Transverse colon (tissue), 4 donors: ENCODE results near the gene GNAQ. TPM values are rescaled to one million over a fixed set of nuclear protein-coding genes. Genes with fewer than 3 reads are reported as not detected.

Experiments used
- DNase-seq: peaks from one replicate; pipeline ENCODE4 v3.0.0-alpha.2; 2019
- H3K27ac ChIP-seq, 4 donors: fragments of 200-600 bp; sonication (generic); 2 replicates each; pipeline ENCODE4 v1.5.1; 2016 to 2018; ENCODE audit warnings: inconsistent platforms in 4 of 4
- H3K27me3 ChIP-seq: fragments of 200-600 bp; sonication (generic); 2 replicates; pipeline ENCODE4 v1.5.1; 2017; ENCODE audit warnings: inconsistent platforms
- H3K36me3 ChIP-seq, 4 donors: fragments of 200-600 bp; sonication (generic); 2 replicates each; pipeline ENCODE4 v1.5.1; 2017 to 2019; ENCODE audit warnings: inconsistent platforms in 4 of 4
- H3K4me1 ChIP-seq, 4 donors: fragments of 200-600 bp; sonication (generic); 2 replicates each; pipeline ENCODE4 v1.5.1; 2017 to 2020; ENCODE audit warnings: inconsistent platforms in 4 of 4
- H3K4me3 ChIP-seq, 4 donors: fragments of 200-600 bp; sonication (generic); 1 replicate in 1 of 4; 2 replicates in 3 of 4; pipeline versions ENCODE4 v1.5.1 to v1.6.1; 2017 to 2019; ENCODE audit warnings: inconsistent platforms in 4 of 4
- H3K9me3 ChIP-seq, 2 donors: fragments of 200-600 bp; sonication (generic); 2 replicates each; pipeline ENCODE4 v1.5.1; 2017 to 2019; ENCODE audit warnings: inconsistent platforms in 2 of 2
- EP300 ChIP-seq: sonication (generic); formaldehyde crosslinking; IDR thresholded peaks from one replicate; pipeline ENCODE4 v1.6.1; 2017; ENCODE audit warnings: antibody characterized with exemption, low read depth
- POLR2A ChIP-seq: fragments of 450-650 bp; IDR thresholded peaks from one replicate; pipeline ENCODE4 v1.6.1; 2016; ENCODE audit warnings: antibody characterized with exemption, mild to moderate bottlenecking, moderate library complexity
- POLR2AphosphoS5 ChIP-seq, 3 donors: sonication (generic); formaldehyde crosslinking; IDR thresholded peaks; one replicate each; pipeline ENCODE4 v1.6.1; 2016; ENCODE audit warnings: antibody characterized with exemption in 3 of 3
- WGBS, 2 donors: methylation state at CpG; one replicate each; pipeline ENCODE4 v1.1.5; 2018; ENCODE audit warnings: low coverage in 1 of 2; 5-methylcytosine and 5-hydroxymethylcytosine counted together
- in situ Hi-C, 4 donors: fragments of 200-750 bp; cut with MboI; loops; one replicate each; pipeline versions ENCODE4 v1.15.0 to v1.15.1; 2017; ENCODE audit warnings: low sequenced_read_pairs in 3 of 4, low pct_ligation_motif_present in 1 of 4, low pct_unique_long_range_greater_than_20kb in 1 of 4
- intact Hi-C: fragments of 100-400 bp; cut with DNase I; formaldehyde crosslinking; loops from one replicate; pipeline ENCODE4 v1.15.1; 2023; ENCODE audit warnings: low total_unique reads
- total RNA-seq, 4 donors: library from RNA; depleted of rRNA; stranded (reverse); fragments of >200 nt; gene quantifications; one replicate each; pipeline ENCODE4 v1.1.0, GENCODE V29; 2016
- TF ChIP-seq, protein P1 (sequence below), 5 experiments: fragments of 200-600 bp in 3 of 5; fragments of 450-650 bp in 2 of 5; sonication (generic) in 3 of 5; IDR thresholded peaks; 1 replicate in 2 of 5; 2 replicates in 3 of 5; pipeline ENCODE4 v1.5.1; 2016 to 2017; ENCODE audit warnings: antibody characterized with exemption in 5 of 5, inconsistent platforms in 3 of 5, mild to moderate bottlenecking in 2 of 5, moderate library complexity in 1 of 5

The GNAQ gene
- total RNA-seq, 4 donors from 2014 or later: 36.3 to 54.9 (median 47.1) TPM

DNA sequence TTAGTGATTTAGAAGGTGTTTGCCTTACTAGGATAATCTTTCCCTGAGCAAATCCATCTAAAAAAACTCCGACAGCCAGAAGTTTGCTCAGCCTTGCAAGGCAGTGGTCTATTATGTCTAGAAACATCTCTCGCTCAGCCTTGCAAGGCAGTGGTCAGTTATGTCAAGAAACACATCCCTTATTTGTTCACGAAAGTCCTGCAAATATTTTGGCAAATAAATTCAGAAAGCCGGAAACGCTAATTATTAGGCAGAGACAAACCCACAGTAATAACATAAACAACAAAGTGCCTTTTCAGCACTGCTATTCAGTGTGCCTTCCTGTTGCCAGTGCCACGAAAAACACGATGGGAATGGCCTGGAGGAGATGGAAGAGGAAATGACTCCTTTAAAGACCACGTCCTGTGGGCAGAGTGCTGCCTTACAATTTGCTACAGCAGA, 184.5 kb downstream of the GNAQ start:
- peak overlapping the region in 1 of 4 donors; percentile 74 for H3K27ac ChIP-seq
- TF ChIP-seq POLR2AphosphoS5 (IDR thresholded peaks at IDR 0.05): no peak
- no peak for TF ChIP-seq EP300
- no peak for TF ChIP-seq POLR2A
- TF ChIP-seq, protein P1, sequence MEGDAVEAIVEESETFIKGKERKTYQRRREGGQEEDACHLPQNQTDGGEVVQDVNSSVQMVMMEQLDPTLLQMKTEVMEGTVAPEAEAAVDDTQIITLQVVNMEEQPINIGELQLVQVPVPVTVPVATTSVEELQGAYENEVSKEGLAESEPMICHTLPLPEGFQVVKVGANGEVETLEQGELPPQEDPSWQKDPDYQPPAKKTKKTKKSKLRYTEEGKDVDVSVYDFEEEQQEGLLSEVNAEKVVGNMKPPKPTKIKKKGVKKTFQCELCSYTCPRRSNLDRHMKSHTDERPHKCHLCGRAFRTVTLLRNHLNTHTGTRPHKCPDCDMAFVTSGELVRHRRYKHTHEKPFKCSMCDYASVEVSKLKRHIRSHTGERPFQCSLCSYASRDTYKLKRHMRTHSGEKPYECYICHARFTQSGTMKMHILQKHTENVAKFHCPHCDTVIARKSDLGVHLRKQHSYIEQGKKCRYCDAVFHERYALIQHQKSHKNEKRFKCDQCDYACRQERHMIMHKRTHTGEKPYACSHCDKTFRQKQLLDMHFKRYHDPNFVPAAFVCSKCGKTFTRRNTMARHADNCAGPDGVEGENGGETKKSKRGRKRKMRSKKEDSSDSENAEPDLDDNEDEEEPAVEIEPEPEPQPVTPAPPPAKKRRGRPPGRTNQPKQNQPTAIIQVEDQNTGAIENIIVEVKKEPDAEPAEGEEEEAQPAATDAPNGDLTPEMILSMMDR (IDR thresholded peaks at IDR 0.05): no peak
- WGBS, 2 donors: 61 to 64% methylated on average over 6 to 8 of the region's 8 CpGs
- no peak overlapping the region for H3K4me3 ChIP-seq
- H3K36me3 ChIP-seq: no peaks in the 10 kb centered on the region
- intact Hi-C loops (loop anchor here (10.0 kb wide), 1 partner anchor 188 kb away; the partner anchor contains the start of gene GNAQ), in situ Hi-C loops (no loop called here)
- H3K9me3 ChIP-seq: no peaks in the 10 kb centered on the region
- no peak for DNase-seq
- H3K4me1 ChIP-seq: peaks cover 11 to 45% (median 11%) of the 10 kb centered on the region in 4 donors
- no peaks in the 10 kb centered on the region for H3K27me3 ChIP-seq

DNA sequence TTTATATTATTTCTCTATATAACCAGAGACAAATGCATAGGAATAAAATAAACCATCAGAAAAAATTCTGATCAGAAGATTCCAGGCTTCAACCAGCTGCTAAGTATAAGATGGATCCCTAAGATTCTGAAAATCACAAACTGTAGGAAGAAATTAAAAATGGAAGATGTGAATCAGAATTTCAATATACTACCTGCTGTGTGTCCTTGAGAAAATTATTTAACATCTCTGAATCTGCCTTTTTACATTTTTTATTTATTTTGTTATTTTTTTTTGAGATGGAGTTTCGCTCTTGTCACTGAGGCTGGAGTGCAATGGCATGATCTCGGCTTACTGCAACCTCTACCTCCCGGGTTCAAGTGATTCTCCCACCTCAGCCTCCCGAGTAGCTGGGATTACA, 187.2 kb downstream of the GNAQ start:
- in situ Hi-C loops: no loop called here
- intact Hi-C loops: loop anchor here (10.0 kb wide), 1 partner anchor 190 kb away; the partner anchor contains the start of gene GNAQ
- peaks cover 12 to 65% (median 18%) of the 10 kb centered on the region in 4 donors for H3K4me1 ChIP-seq

DNA sequence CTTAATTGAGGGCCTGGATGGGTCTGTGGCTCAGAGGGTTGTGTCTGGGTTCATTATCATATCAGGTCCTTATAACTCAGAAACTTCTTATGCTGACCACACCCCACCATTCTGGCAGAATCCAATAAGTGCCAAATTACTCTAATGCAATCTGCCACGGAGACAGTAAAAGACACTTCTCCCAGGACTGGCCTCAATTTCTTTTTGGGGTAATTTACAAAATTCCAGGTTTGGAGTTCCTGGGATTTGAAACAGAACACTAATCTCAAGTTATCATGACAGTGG, 187.8 kb downstream of the GNAQ start:
- DNase-seq: no peak
- Histone ChIP-seq H3K4me3 (no peak overlapping the region), H3K27ac (no peak overlapping the region), H3K9me3 (no peaks in the 10 kb centered on the region), H3K4me1 (peaks cover 18 to 69% (median 19%) of the 10 kb centered on the region in 4 donors), H3K27me3 (no peaks in the 10 kb centered on the region), H3K36me3 (no peaks in the 10 kb centered on the region)
- intact Hi-C loops (loop anchor here (10.0 kb wide), 1 partner anchor 191 kb away; the partner anchor contains the start of gene GNAQ), in situ Hi-C loops (no loop called here)
- TF ChIP-seq, protein P1 (IDR thresholded peaks at IDR 0.05): no peak
- TF ChIP-seq POLR2AphosphoS5 (IDR thresholded peaks at IDR 0.05) (no peak), EP300 (no peak), POLR2A (no peak)
- 56 to 71% methylated on average over 1 of the region's 1 CpG for WGBS, 2 donors

More for the DNA sequence above, 187.2 kb downstream of the GNAQ start:
- 72 to 93% methylated on average over 3 to 4 of the region's 4 CpGs for WGBS, 2 donors
- Histone ChIP-seq H3K27me3 (no peaks in the 10 kb centered on the region), H3K9me3 (no peaks in the 10 kb centered on the region), H3K4me3 (no peak overlapping the region), H3K27ac (no peak overlapping the region), H3K36me3 (no peaks in the 10 kb centered on the region)
- no peak for DNase-seq
- TF ChIP-seq EP300 (no peak), POLR2AphosphoS5 (IDR thresholded peaks at IDR 0.05) (no peak), POLR2A (no peak)
- TF ChIP-seq, protein P1 (IDR thresholded peaks at IDR 0.05): no peak

DNA sequence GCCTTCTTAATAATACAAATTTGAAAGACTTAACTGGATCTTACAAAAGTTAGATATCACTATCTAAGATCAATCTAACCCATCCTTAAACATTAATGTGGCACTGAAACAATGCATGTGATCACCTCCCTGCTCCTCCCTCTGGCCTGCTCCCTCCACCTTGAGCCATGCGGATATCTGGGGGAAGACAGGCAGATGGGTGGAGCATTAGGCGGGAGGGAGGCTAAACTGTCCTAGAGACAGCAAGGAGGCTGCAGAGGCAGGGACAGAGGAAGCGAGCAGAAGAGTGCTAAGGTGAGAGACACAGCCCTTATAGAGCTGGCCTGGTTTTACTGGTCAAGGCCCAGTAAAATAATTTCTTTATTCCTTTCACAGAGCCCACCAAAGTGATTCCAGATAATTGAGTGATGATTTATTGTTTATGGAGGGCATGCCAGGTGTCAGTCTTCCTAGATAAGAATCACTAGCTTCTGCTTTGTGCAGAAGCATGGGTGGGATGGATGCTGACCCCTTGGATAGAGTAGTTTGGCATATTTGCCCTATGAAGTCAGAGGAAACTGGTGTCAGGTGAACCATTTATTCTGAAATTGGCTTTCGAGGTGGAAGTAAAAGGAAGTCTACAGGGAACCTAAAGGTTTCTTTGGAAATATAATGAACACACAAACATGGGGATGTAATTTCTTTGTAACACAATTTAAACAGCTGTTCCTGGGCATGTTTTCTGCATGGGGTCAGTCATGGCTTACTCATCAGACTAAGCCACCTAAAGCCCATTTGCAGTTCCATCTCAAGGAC, 188.3 kb downstream of the GNAQ start:
- H3K4me1 ChIP-seq: peaks cover 14 to 66% (median 19%) of the 10 kb centered on the region in 4 donors

More for the DNA sequence above, 188.3 kb downstream of the GNAQ start:
- no peaks in the 10 kb centered on the region for H3K36me3 ChIP-seq
- H3K9me3 ChIP-seq: no peaks in the 10 kb centered on the region
- TF ChIP-seq, protein P1 (IDR thresholded peaks at IDR 0.05): no peak
- TF ChIP-seq POLR2A: no peak
- no peak for TF ChIP-seq EP300
- TF ChIP-seq POLR2AphosphoS5 (IDR thresholded peaks at IDR 0.05): no peak
- H3K4me3 ChIP-seq: no peak overlapping the region
- intact Hi-C loops (loop anchor here (10.0 kb wide), 1 partner anchor 192 kb away; the partner anchor contains the start of gene GNAQ), in situ Hi-C loops (no loop called here)
- H3K27me3 ChIP-seq: no peaks in the 10 kb centered on the region
- no peak overlapping the region for H3K27ac ChIP-seq
- 91 to 100% methylated on average over 1 to 4 of the region's 4 CpGs for WGBS, 2 donors
- no peak for DNase-seq
